DMS 273 (cell line): Measurements from ENCODE around the gene NCF2.

ENCODE experiments used
- DNase-seq: peaks from one replicate; lab custom pipeline; 2025; ENCODE audit not compliant: unreplicated experiment; lab: John Stamatoyannopoulos, UW

NCF2 gene

DNA sequence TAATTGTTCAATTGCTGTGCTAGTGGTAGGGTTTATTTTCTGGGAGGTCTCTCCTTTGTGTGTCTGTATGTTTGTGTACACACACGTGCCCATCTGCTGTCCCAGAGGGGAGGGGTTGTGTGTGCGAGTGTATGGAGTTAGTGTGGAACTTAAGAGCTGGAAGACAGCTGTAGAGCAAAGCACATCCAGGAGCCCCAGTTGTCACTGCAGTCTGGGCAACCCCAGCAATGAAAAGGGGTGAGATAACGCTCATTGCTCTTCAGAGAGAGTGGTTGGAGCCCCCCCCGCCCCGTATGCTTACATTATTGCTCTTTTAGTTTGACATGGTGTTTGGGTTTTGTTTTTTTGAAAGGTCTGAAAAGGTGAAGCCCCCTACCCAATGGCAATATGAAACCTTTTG lies 36.9 kb downstream of the NCF2 start:
- DNase-seq = no peak

DNA sequence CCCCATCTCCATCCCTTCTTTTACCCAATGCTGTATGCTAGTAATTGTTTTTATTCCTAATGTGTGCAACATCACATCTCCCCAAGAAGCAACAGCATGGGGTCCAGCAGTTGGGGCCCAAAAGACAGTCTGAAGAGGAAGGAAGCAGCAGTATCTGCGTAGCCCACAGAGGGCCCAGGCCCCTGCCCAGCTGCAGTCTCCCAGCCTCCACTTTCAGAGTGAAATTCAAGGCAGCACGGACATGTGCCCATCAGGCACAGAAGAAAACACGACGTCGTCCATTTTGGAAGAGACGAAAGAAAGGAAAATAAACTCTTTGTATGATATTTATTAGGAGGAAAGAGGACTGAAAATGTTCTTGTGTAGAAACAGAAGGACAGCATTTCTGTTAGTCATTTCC lies 37.4 kb downstream of the NCF2 start:
- DNase-seq = no peak

DNA sequence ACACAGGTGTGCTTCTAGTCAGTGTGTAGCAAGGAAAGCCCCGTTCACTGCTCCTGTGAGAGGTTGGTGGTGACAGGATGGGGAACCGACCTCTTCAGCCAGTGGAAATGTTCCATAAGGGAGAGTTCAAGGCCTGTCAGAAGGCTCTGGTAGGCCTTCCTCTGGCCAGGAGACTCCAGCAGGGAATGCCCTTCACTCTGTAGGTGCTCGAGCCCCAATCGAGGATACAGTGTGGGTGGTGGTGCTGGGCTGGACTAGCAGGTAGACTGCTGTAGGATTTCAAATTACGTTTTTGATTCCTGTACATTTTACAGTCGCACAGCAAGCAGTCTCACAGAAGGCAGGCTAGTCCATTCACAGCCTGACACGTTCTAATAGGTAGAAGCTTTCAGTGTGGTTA lies 37.8 kb downstream of the NCF2 start:
- DNase-seq = no peak

DNA sequence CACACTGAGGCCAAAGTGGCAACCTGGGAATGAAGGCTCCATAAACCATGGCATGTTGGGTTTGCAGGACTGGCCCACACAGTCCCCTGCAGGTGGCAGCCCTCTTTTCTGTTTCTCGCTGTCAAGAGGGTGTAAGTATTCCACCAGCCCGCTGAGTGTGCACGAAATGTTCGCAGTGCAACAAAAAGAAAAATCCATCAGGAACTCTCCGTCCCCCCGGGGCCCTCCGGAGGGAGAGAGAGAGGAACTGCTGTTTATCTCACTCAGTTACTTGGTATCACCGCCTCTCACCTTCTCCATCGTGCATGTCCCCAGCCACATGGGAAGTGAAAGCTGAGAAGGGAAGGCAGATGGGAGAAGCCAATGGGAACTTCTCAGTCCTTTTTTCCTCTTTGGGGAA lies 38.3 kb downstream of the NCF2 start:
- no peak for DNase-seq

DNA sequence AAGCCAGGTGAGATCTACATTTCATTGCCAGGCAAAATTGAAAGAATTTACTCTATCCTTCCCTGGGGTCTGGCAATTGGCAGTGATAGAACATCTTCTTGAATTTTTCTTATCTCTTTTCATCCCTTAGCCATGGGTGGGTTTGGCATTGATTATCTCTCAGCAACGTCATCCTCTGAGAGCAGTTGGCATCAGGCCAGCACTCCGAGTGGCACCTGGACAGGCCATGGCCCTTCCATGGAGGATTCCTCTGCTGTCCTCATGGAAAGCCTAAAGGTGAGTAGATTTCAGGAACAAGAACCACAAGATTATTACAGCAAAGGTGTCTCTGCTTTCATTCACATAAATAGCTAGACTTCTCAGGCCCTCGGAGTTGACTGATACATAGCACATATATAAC lies 39.3 kb downstream of the NCF2 start:
- DNase-seq = peak; percentile 11

DNA sequence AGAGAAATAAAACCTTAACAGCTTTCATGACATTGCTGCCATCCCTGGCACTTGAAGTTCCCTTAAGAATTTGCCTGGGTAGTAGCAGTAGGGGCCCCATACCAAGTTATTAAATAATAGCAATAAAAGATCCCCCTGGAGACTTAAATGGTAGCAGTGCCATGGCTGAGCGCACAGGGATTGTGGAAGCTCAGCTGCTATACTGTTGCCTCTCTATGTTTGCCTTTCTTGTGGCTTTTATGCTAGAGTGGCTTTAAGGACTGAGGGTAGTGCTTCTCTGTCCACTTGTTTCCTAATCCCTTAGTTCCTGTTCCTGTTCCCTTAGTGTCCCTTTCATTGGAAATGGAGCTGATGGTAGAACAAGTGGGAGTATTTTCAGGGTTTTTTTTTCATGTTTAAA lies 42.1 kb downstream of the NCF2 start:
- DNase-seq = no peak

DNA sequence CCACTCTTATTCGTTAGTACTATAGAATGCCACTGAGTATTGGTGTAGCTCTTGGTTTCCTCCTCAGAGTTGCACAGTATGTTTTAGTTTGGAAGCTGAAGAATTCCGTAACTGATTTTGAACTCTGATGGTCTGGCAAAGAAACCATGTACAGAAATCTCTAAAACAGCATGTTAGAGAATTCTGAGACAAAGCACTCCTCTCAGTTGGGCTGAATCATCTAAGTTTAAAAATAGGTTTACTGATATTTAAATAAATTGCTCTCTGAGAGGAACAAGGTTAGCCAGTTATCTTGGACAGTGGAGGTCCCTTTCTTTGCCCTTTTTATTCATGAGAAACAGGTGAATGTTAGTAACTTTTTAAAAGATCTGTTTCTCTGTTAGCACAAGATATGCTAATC lies 43.8 kb downstream of the NCF2 start:
- DNase-seq = no peak

DNA sequence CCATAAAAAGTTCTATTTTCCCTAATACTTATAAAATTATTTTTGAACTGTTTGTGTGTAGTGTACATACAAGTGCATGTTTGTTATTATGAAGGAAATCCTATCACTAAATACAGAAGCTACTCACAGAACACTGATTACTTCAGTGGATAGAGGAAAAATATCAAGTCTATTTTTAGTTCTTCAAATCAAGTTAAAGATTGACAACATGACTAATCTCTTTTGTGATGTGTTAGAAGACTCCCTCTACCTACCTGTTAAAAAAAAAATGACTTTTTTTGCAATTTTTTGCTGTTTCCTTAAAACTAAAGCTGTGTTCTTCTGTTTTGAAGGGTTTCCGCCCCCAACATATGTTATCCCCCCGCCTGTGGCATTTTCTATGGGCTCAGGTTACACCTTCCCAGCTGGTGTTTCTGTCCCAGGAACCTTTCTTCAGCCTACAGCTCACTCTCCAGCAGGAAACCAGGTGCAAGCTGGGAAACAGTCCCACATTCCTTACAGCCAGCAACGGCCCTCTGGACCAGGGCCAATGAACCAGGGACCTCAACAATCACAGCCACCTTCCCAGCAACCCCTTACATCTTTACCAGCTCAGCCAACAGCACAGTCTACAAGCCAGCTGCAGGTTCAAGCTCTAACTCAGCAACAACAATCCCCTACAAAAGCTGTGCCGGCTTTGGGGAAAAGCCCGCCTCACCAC lies 45.5 kb downstream of the NCF2 start:
- DNase-seq = peak; percentile 89

DNA sequence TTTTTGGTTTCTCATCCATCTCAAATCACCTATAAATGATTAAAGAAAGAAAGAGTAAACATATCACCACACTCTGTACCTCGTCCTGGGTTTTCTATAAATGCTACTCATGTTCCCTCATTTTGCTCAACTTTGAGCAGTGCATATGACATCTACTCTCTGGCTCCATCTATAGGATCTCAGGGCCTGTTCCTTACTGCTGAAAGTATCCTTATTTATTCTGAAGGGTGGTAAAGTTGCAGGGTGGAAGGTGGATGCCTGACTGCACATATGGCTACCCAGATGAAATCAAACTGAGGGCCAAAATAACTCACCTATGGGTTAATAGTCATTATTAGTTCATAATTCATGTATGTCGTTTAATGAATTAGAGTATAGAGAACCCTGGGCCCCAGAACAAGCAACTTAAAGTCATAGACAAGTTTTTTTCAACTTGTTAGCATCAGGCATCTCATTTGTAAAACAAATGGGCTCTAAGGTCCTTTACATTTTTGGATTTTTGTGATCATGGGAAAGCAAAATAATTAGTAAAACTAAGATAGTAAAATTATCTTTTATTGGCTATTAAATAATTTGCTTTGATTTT lies 46.5 kb downstream of the NCF2 start:
- peak; percentile 84 for DNase-seq

DNA sequence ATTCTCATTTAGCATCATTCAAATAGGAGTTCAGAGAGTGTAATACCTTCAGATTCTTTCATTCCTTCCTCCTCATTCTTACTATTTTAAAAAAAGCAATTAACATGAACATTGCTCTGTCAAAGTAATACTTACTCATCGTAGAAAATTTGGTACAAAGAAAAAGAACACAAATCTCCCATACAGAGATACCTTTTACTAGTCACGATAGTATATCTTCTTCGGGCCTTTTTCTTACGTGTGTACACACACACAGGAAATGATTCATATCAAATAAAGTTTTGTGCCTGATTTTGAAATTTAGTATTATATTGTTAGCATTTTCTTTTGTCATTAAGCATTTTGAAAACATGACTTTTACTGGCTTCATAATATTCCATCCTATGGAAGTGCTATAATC lies 52.9 kb downstream of the NCF2 start:
- DNase-seq = no peak

DNA sequence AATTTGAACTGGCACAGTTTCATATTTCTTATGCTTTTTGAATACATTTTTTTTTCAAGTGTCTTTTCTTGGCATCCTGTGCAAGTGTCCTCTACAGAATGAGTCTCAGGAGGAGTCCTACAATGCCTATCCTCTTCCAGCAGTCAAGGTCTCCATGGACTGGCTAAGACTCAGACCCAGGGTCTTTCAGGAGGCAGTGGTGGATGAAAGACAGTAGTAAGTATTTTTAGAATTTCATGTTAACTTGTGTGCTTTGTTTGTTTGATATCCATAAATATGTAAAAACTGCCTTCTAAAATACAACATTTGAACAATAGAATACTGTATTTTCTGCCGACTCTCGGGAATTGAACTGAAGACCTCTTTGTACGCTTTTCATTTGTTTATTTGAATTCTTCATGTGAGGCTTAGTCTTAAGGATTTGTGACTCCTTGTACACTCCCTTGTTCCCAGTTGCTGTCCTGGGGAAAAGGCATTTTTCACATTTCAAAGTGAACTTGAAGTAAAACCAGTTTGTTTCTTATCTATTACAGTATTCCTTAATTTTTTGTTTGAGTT lies 56.6 kb downstream of the NCF2 start:
- DNase-seq = no peak

DNA sequence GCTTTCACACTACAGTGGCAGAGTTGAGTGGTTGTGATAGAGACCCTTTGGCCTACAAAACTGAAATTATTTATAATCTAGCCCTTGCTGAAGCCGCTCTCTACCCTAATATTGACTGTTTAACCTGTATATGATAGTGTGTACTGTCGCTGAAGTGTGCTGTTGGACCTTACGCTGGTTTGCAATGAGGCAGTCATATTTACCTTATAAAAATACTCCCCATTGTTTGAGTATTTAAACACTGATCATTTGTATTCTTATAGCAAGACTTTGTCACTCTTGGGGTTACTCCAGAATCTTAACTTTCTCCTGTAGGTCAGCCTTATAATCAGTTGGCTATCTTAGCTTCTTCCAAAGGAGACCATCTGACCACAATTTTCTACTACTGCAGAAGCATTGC lies 61.7 kb downstream of the NCF2 start:
- DNase-seq = no peak

DNA sequence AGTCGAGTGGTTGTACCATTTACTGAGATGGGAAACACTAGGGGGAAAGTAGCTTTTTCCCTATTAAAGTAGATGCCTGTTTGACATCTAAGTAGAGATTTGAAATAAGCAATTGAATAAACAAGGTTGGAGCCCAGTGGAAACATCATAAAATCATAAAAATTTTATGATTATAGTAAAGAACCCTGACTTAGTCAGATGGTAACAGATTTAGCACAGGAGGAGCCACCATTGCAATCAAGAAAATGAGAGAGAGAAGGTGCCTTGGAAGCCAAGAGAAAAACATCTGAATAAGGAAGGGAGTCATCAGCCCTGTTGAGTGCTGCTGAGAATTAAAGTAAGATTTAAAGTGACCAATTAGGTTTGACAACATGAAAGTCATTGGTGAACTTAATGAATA lies 68.2 kb downstream of the NCF2 start:
- no peak for DNase-seq

DNA sequence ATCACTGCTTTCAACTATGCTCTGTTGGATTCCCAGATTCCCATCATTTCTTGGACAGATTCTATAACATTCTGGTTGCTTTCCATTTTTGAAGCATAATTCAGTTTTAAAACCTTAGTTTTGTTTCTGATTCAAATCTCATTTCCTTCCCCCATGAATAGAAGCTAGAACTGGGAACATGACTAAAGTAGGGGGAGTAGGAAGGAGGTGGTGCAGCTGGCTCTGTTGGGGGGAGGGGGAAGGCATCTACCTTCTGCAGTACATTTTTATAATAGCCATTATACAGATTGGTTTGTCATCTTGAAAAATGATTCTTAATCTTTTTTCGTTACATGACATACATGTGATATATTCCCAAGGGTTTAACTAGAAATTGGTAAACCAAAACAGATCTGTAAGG lies 69.9 kb downstream of the NCF2 start:
- DNase-seq = no peak

DNA sequence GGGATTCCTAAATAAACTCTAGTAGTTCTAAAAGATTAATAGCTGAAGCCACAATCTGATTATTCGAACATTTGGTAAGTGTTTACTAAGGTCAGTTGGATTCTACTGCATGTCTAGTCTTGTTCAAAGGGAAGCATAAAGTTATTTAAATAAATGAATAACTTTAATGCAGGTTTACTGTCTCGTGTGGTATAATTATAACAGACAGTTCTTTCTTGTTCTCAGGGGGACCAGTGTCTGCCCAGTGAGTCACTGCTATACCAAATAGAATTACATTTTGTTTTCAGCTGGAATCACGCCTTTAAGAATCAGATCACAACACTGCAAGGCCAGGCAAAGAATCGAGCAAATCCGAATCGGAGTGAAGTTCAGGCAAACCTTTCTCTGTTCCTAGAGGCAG lies 72.9 kb downstream of the NCF2 start:
- no peak for DNase-seq

DNA sequence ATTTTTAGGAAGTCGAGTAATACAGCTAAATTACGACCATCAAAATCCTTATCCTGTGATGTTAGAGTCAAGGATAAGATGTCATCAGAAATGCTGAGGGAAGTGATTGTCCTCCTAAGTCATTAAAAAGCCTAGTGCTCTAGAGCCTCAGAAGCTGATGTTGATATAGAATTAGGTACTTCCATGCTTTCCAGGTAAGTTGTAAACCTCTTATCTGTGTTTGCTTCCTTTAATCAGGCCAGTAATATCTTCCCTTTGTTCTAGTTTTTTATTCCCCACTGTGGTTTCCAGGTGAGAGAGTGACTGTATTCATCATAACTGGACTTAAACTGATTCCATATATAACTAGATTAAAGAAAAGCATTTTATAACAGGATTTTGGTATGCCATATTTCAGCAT lies 73.5 kb downstream of the NCF2 start:
- DNase-seq = no peak

DNA sequence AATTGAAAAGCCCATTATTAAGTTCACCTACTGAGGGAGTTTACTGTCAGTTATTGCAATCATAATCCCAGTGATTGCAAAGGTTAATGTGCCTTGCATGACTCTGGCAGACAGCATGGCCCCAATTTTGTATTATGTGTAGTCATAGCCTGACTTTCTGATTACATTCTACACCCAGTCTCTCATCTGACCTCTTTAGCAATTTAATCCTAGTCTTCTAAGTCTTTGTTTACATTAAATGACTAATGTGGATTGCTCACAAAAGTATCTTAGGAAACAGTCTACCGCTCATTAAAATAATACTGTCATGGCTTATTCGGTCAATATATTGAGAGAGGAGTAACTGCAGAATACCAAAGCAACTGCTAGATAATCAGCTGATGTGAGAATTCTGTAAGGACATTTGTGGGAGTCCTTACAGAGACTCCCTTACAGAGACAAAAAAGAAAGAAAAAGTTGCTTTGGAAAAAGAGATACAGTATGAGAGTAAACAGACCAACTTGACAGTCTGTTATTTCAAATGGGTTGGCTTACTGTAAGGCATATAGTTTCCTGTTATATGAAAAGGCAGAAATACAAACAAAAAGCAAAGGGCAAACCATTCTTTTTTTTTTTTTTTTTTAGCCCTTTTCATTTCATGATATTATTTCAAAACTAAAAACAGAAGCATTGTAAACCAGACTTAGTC lies 75.1 kb downstream of the NCF2 start:
- no peak for DNase-seq

DNA sequence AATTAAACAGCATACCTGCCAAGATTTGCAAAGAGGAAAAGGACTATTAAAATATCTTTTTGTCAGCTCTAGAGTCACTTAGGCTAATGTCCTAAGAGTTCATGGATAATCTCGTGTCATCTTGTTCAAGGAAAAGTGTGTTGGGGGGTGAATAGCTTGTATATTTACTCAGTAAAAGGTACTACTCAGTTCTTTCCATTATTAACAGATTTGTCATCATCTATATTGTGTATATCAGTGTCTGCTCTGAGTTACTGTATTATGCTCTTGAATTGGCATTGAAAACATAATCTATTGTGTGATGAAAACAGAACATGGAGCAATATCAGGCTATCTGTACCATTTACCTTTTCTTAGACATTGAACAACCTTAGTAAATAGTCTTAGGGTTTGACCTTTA lies 76.0 kb downstream of the NCF2 start:
- DNase-seq = no peak

DNA sequence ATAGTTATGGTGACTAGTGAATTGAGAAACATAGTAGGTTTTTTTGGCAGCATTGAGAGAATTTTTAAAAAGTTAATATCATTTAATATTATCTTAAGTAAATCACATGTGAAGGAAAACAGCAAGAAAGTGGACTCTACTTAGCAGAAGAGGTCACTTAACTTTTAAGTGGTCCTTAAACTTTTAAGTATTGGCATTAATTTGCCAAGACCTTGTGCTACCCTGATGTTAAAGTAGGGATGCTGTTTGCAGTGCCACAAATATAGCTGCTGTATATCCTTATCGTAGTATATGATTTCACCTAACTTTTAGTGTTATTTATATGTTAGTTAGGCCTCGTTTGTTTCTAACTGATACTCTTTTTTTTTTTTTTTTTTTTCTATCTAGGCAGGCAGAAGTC lies 77.8 kb downstream of the NCF2 start:
- DNase-seq = no peak

DNA sequence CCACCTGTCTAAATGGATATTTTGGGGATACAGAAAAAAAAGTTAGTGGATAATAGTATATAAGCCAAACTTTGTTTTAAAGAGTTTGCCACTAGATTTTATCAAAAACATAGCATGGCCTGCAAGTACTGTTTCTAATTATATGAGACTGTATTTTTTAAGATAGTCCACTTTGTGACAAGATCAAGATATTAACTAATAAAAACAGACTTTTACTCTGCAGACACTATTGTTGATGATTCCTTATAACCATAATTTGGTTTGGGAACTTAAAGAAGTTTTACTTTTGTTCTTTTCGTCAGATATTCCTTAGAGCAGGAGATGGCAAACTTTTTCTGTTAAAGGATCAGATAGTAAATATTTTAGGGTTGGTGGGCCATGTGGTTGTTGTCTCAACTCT lies 81.6 kb downstream of the NCF2 start:
- DNase-seq = no peak

DNA sequence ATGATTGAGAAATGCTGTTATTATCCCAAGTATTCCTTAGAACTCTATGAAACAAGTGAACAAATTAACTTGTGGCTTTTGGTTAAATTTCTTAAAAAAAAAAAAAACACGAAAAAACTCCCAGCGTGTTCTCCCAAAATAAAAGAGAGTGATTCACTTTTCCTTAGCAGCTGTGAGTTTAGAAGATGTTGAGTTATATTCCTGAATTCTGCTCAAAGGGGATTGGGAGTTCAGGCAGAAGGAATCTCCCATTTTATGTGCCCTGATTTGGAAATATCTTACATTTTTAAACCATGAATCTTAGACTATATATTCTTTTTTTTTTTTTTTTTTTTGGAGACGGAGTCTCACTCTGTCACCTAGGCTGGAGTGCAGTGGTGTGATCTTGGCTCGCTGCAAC lies 83.7 kb downstream of the NCF2 start:
- no peak for DNase-seq
